ENCODE measurements around the gene CFAP45.

The CFAP45 gene

DNA sequence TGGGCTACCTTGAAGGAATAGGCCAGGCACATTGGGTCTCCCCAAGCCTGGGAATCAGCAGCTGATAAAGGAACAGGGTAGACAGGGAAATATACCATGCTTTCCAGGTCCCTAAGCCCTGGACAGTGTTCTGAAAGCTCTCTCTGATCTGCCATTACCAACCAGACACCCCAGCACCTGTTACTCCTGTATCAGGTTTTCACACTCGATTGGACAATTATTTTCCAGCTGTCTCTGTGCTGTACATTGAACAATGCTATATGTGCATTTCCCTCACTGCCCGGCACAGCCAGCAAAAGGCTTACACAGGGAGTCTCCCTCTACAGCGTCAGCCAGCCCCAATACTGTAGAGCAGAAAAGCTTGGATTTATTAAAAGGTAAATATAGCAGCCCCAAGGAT, 4.7 kb downstream of the CFAP45 start:
- no peaks in the 10 kb centered on the region for H3K36me3 ChIP-seq (ENCODE audit: insufficient read depth, low read length)
- H3K27ac ChIP-seq (ENCODE audit: low read depth, low read length, poor library complexity, severe bottlenecking): no peak overlapping the region
- TF ChIP-seq, protein P1, sequence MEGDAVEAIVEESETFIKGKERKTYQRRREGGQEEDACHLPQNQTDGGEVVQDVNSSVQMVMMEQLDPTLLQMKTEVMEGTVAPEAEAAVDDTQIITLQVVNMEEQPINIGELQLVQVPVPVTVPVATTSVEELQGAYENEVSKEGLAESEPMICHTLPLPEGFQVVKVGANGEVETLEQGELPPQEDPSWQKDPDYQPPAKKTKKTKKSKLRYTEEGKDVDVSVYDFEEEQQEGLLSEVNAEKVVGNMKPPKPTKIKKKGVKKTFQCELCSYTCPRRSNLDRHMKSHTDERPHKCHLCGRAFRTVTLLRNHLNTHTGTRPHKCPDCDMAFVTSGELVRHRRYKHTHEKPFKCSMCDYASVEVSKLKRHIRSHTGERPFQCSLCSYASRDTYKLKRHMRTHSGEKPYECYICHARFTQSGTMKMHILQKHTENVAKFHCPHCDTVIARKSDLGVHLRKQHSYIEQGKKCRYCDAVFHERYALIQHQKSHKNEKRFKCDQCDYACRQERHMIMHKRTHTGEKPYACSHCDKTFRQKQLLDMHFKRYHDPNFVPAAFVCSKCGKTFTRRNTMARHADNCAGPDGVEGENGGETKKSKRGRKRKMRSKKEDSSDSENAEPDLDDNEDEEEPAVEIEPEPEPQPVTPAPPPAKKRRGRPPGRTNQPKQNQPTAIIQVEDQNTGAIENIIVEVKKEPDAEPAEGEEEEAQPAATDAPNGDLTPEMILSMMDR (IDR thresholded peaks at IDR 0.05; ENCODE audit: low read length): no peak
- TF ChIP-seq EZH2 (IDR thresholded peaks at IDR 0.05; ENCODE audit: borderline replicate concordance, low read length): no peak
- H3K9me2 ChIP-seq (ENCODE audit: low read depth, low read length): no peaks in the 10 kb centered on the region
- H3K9ac ChIP-seq (ENCODE audit: low read length): no peak overlapping the region
- H4K20me1 ChIP-seq (ENCODE audit: insufficient read depth, low read length): no peaks in the 10 kb centered on the region
- no peaks in the 10 kb centered on the region for H3K9me3 ChIP-seq (ENCODE audit: low read length)
- H3K4me2 ChIP-seq (ENCODE audit: low read length): no peak overlapping the region
- H3K27me3 ChIP-seq (ENCODE audit: insufficient read depth, low read length): 0 out of 2 replicates have a peak, but pooled peaks cover 3% of the 10 kb centered on the region
- H3K4me3 ChIP-seq (ENCODE audit: low read depth, low read length, poor library complexity, severe bottlenecking): no peak overlapping the region
- H3K4me1 ChIP-seq (ENCODE audit: insufficient read depth, low read length, severe bottlenecking): no peaks in the 10 kb centered on the region
- H3K79me2 ChIP-seq (ENCODE audit: insufficient read depth, low read length): no peaks in the 10 kb centered on the region
- no peak overlapping the region for H2AFZ ChIP-seq (ENCODE audit: low read length)
- H3F3A ChIP-seq (ENCODE audit: insufficient read depth, low read length): no peaks in the 10 kb centered on the region

DNA sequence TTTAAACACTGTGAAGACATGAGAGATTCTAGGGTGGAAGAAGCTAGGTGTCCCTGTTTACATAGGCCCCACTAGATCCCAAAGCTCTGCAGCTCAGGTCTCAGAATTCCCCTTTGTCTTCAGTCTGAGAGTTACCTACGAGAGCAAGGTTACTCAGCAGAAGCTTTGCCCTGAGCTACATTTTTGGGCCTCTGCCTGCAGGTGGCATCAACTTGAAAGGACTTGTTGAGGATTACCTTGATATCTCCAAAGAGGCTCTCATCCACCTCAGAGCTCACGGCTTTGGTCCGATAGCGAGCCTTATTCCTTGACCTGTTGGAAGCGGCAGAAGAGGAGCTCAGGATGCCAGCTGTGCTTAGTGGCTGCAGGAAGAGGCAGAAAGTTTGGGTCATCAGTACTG, 7.0 kb downstream of the CFAP45 start:
- Histone ChIP-seq H3K4me3 (ENCODE audit: low read depth, low read length, poor library complexity, severe bottlenecking) (no peak overlapping the region), H3F3A (ENCODE audit: insufficient read depth, low read length) (no peaks in the 10 kb centered on the region), H3K9ac (ENCODE audit: low read length) (no peak overlapping the region)

DNA sequence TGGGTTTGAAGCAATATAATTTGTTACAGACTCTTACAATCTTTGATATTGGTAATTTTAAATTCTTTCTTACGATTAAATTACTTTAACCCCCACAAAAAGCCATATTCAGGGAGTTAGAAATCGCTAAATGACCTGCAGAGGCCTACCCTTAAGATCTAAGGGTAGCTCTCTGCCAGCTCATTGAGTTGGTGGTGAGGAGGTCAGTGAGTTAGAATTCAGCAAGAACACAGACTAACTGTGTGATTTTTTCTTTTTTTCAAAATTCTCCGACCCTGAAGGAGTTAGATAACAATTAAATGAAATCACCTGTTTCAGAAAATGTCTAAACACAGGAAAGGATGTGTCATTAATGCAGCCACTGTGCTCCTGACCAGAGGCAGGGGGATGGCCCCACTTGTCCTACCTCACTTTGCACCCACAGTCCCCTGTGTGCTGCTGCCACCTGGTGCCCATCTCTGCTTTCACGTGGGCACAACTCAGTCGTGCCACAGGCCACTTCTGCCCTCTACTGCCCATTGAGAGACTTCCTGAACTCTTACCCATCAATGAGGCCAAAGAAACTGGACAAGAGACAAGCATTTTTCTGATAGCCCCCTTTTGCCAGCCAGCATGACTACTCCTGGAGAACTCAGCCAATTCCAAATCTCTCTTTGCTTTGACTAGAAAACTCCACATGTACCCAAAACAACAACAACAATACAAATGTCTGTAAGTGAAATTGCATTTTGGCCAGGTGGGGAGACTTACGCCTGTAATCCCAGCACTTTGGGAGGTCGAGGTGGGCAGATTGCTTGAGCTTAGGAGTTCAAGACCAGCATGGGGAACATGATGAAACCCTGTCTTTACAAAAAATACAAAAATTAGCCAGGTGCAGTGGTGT, 8.4 kb downstream of the CFAP45 start:
- H3K4me1 ChIP-seq (ENCODE audit: insufficient read depth, low read length, severe bottlenecking): no peaks in the 10 kb centered on the region
- no peak overlapping the region for H3K27ac ChIP-seq (ENCODE audit: low read depth, low read length, poor library complexity, severe bottlenecking)
- H3K4me2 ChIP-seq (ENCODE audit: low read length): no peak overlapping the region
- H3F3A ChIP-seq (ENCODE audit: insufficient read depth, low read length): no peaks in the 10 kb centered on the region
- no peak overlapping the region for H3K4me3 ChIP-seq (ENCODE audit: low read depth, low read length, poor library complexity, severe bottlenecking)
- H3K79me2 ChIP-seq (ENCODE audit: insufficient read depth, low read length): no peaks in the 10 kb centered on the region
- H3K9ac ChIP-seq (ENCODE audit: low read length): no peak overlapping the region
- no peak for TF ChIP-seq EZH2 (IDR thresholded peaks at IDR 0.05; ENCODE audit: borderline replicate concordance, low read length)
- TF ChIP-seq, protein P1 (IDR thresholded peaks at IDR 0.05; ENCODE audit: low read length): peak; percentile 98
- H3K9me3 ChIP-seq (ENCODE audit: low read length): no peaks in the 10 kb centered on the region
- H3K9me2 ChIP-seq (ENCODE audit: low read depth, low read length): no peaks in the 10 kb centered on the region
- H2AFZ ChIP-seq (ENCODE audit: low read length): no peak overlapping the region
- no peaks in the 10 kb centered on the region for H3K36me3 ChIP-seq (ENCODE audit: insufficient read depth, low read length)
- H3K27me3 ChIP-seq (ENCODE audit: insufficient read depth, low read length): 0 out of 2 replicates have a peak, but pooled peaks cover 3% of the 10 kb centered on the region
- no peaks in the 10 kb centered on the region for H4K20me1 ChIP-seq (ENCODE audit: insufficient read depth, low read length)

More for the DNA sequence above, 7.0 kb downstream of the CFAP45 start:
- Histone ChIP-seq H3K27ac (ENCODE audit: low read depth, low read length, poor library complexity, severe bottlenecking) (no peak overlapping the region), H3K36me3 (ENCODE audit: insufficient read depth, low read length) (no peaks in the 10 kb centered on the region), H3K4me2 (ENCODE audit: low read length) (no peak overlapping the region), H4K20me1 (ENCODE audit: insufficient read depth, low read length) (no peaks in the 10 kb centered on the region), H2AFZ (ENCODE audit: low read length) (no peak overlapping the region), H3K9me3 (ENCODE audit: low read length) (no peaks in the 10 kb centered on the region), H3K4me1 (ENCODE audit: insufficient read depth, low read length, severe bottlenecking) (no peaks in the 10 kb centered on the region), H3K27me3 (ENCODE audit: insufficient read depth, low read length) (0 out of 2 replicates have a peak, but pooled peaks cover 3% of the 10 kb centered on the region), H3K9me2 (ENCODE audit: low read depth, low read length) (no peaks in the 10 kb centered on the region), H3K79me2 (ENCODE audit: insufficient read depth, low read length) (no peaks in the 10 kb centered on the region)
- TF ChIP-seq EZH2 (IDR thresholded peaks at IDR 0.05; ENCODE audit: borderline replicate concordance, low read length): no peak
- TF ChIP-seq, protein P1 (IDR thresholded peaks at IDR 0.05; ENCODE audit: low read length): peak; percentile 26; the same call in 1 of the 2 replicates
